Hematopoietic multipotent progenitor cell treated with erythropoietin and hydrocortisone succinate and interleukin-3 and kit ligand, for 6 days (in vitro differentiated cells): ENCODE data around the gene FBN1.

Experiments
- DNase-seq: peaks from one replicate; pipeline ENCODE4 v3.0.0-alpha.2; 2015

FBN1 gene

GRCh38 chr15:48547286-48547685, 98.2 kb downstream of the FBN1 start:
- DNase-seq = no peak

GRCh38 chr15:48546296-48546695, 99.2 kb downstream of the FBN1 start:
- no peak for DNase-seq

- no peak for DNase-seq
These were observed 100.7 kb downstream of the FBN1 start for GRCh38 chr15:48544778-48545177.

GRCh38 chr15:48541341-48542278, 103.9 kb downstream of the FBN1 start:
- peak; percentile 13 for DNase-seq

- DNase-seq = no peak
These were observed 104.8 kb downstream of the FBN1 start for GRCh38 chr15:48540756-48541155.

GRCh38 chr15:48538941-48539340, 106.6 kb downstream of the FBN1 start:
- no peak for DNase-seq

GRCh38 chr15:48537271-48538113, 108.0 kb downstream of the FBN1 start:
- no peak for DNase-seq

GRCh38 chr15:48536681-48537091, 108.8 kb downstream of the FBN1 start:
- no peak for DNase-seq

- DNase-seq = no peak
These were observed 111.5 kb downstream of the FBN1 start for GRCh38 chr15:48533982-48534381.

- no peak for DNase-seq
These were observed 112.6 kb downstream of the FBN1 start for GRCh38 chr15:48532946-48533345.

- no peak for DNase-seq
These were observed 115.0 kb downstream of the FBN1 start for GRCh38 chr15:48530528-48530927.

- no peak for DNase-seq
These were observed 116.6 kb downstream of the FBN1 start for GRCh38 chr15:48528921-48529320.

- no peak for DNase-seq
These were observed 118.0 kb downstream of the FBN1 start for GRCh38 chr15:48527517-48527916.

- DNase-seq = no peak
These were observed 122.6 kb downstream of the FBN1 start for GRCh38 chr15:48522911-48523310.

GRCh38 chr15:48522123-48522522, 123.4 kb downstream of the FBN1 start:
- DNase-seq = no peak

GRCh38 chr15:48520376-48521155, 124.9 kb downstream of the FBN1 start:
- DNase-seq = no peak

- no peak for DNase-seq
These were observed 129.4 kb downstream of the FBN1 start for GRCh38 chr15:48516121-48516520.

- DNase-seq = no peak
These were observed 130.0 kb downstream of the FBN1 start for GRCh38 chr15:48515500-48515899.

- DNase-seq = no peak
These were observed 131.2 kb downstream of the FBN1 start for GRCh38 chr15:48514103-48514816.

GRCh38 chr15:48510976-48511375, 134.5 kb downstream of the FBN1 start:
- DNase-seq = no peak

- peak; percentile 86 for DNase-seq
These were observed 138.0 kb downstream of the FBN1 start for GRCh38 chr15:48507416-48508065.

GRCh38 chr15:48505067-48505466, 140.4 kb downstream of the FBN1 start:
- no peak for DNase-seq
